Tibial nerve (tissue), 3 donors: ENCODE results near the gene HSPG2.

ENCODE experiments used
- POLR2A ChIP-seq, 2 donors: fragments of 450-650 bp; IDR thresholded peaks; one replicate each; pipeline ENCODE4 v1.6.1; 2017; ENCODE audit warnings: antibody characterized with exemption in 2 of 2, mild to moderate bottlenecking in 2 of 2, moderate library complexity in 2 of 2
- TF ChIP-seq, protein P1 (sequence below), 5 experiments: fragments of 200-600 bp in 3 of 5; fragments of 450-650 bp in 2 of 5; sonication (generic) in 3 of 5; IDR thresholded peaks; one replicate each; pipeline ENCODE4 v1.5.1; 2016 to 2019; ENCODE audit warnings: antibody characterized with exemption in 5 of 5, mild to moderate bottlenecking in 3 of 5, moderate library complexity in 2 of 5

DNA sequence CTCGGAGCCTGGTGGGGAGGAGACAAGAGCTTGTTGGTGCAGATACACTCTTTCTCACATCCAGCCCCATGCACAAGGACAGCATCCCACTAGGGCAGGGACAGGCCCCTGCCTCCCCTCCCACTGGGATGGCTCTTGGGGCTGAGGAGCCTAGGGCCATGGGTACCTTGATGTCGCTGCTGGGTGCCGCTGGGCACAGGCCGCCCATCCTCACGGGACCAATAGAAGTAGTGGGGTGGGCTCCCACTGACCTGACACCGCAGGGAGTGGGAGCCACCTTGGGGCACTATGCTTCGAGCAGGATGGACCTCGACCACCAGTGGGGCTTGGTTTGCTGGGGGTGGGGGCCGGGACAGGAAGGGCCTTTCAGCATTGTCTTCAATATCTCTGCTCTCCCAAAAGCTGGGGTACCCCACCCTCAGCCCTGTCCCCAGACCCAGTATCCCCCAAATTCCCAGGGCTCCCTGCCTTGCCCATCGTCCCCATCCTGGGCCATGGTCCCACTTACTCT is 77.4 kb downstream of the HSPG2 start:
- TF ChIP-seq, protein P1, sequence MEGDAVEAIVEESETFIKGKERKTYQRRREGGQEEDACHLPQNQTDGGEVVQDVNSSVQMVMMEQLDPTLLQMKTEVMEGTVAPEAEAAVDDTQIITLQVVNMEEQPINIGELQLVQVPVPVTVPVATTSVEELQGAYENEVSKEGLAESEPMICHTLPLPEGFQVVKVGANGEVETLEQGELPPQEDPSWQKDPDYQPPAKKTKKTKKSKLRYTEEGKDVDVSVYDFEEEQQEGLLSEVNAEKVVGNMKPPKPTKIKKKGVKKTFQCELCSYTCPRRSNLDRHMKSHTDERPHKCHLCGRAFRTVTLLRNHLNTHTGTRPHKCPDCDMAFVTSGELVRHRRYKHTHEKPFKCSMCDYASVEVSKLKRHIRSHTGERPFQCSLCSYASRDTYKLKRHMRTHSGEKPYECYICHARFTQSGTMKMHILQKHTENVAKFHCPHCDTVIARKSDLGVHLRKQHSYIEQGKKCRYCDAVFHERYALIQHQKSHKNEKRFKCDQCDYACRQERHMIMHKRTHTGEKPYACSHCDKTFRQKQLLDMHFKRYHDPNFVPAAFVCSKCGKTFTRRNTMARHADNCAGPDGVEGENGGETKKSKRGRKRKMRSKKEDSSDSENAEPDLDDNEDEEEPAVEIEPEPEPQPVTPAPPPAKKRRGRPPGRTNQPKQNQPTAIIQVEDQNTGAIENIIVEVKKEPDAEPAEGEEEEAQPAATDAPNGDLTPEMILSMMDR (IDR thresholded peaks at IDR 0.05) = no peak
- TF ChIP-seq POLR2A (IDR thresholded peaks at IDR 0.05) = no peak
